ENCODE results near the gene TXNRD3.

The TXNRD3 gene

DNA sequence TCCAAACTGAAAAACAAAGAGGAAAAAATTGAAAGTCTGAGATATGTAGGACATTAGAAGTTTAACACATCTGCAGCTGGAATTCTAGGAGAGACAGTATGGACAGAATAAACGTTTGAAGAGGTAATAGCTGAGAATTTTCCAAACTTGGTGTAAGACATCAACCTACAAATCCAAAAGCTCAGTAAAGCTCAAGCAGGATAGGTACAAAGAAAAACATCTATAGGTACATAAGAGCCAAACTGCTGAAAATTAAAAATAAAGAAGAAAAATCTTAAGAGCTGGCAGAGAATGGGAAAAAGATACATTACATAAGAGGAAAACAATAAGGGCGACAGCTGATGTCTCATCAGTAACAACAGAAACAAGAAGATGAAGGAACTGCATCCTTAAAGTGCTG, 73.4 kb downstream of the TXNRD3 start:
- no peak for DNase-seq

DNA sequence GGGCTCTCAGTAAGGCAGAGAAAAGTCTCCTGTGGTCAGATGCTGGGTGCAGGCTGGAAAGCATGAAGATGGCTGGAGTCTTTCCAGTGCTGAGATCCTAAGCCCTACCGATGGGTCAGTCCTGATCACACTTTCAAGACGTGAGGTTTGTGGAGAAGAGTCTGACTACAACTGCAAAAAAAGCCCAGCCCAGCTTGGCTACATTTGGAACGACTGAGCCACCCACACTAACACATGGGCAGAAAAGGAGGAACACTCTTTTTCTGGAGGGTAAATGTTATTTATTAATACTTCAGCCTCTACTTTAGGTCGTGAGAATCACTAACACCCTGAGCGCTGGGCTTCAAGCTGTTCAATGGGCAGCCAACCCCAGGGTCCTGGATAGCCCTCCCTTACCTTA, 74.2 kb downstream of the TXNRD3 start:
- DNase-seq, result no peak

DNA sequence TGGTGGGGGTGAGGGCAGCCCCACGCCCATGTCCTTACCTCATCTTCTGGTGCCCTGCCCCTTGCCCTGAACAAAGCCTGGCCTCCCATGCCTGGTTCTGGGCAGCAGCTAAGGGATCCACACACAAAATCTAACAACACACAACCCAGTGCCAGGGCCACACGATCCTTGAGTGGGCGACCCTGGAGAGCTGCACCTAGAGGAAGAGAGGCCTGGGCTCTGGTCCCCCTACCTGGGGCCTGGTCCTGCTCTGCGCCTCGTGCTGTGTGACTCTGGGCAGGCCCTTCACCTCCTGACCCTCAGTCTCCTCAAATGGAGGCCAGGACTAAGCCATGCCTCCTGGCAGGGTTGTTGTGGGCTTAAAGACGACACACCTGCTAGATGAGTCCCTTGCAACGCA, 76.2 kb downstream of the TXNRD3 start:
- no peak for DNase-seq

DNA sequence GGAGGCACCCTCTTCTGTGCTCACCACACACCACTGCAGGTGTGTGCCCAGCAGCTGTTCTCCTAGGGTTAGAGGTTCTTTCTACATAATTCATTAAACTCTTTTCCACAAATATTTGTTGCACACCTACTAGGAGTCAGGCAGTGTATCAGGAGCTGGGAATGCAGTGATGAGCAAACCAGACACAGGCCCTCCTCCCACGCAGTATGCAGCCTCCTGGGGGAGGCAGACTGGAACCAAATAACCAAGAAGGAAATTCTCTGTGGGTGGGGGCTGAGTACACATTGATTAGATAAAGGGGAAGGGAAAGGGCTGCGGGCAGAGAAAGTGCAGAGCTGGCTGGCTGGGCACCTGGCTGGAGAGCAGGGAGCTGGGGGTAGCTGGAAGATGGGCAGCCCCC, 77.7 kb downstream of the TXNRD3 start:
- DNase-seq, result no peak

DNA sequence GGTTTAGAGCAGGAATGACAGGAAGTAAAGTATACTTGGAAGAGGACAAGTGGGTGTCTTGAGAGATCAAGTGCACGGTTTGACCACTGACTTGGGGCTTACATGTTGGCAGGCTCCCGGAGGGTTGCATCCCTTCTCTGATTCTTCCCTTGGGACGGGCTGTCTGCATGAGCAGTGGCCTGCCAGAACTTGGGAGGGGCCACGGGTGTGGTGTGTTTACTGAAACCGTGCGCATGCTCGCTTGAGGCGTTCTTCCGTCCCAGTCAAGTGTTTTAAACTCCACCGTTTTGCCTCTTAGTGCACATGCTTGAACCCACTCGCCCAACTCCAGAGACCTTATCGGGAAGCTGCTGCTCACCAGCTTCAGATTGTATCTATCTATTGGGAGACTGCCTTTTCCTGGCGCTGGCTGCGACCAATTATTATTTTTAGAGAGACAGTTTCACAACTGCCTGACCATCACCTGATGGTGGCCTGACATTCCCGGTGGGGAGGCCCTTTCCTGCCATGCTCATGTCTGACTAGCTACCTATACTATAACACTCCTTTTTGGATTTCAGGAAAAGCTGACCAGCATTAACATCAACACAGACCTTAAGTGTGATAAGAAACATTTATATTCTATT, 81.3 kb downstream of the TXNRD3 start:
- DNase-seq, result no peak

DNA sequence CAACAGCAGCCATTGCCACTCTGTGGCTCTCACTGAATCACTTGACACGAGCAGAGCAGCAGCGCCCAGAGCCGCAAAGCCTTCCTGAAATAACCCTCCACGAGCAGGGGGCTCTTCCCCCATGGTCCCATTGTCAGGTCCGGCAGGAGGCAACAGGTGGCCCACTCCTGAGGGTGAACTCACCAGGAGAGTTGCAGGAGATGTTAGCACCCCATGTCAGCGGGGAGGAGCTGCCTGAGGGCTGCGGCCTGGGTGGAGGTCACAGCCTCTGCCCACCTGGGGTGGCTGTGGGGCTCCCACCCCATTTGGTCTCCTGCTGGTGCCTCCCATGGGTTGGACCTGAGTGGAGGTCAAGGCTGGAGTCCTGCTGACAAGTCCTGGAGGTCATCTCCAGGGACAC, 83.8 kb downstream of the TXNRD3 start:
- DNase-seq, result no peak

DNA sequence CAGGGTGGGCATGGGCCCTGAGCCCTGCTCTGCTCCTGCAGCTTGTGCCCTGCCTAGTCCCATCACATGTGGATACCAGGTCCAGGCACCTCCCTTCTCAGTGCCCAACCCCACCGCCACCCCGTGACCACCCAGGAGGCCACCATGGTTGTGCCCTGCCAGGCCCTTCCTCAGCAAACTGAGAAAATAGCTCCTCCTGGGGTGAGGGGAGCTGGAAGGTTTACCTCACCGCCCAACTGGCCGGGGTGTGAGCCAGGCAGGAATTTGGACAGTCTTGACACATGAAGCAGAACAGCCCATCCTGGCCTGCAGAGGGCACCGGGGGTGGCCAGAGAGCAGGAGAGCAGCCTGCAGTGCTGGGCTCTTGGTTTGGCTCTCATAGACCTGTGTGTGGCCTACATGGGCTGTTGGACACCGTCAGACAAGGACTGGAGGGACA, 84.8 kb downstream of the TXNRD3 start:
- DNase-seq, result no peak

DNA sequence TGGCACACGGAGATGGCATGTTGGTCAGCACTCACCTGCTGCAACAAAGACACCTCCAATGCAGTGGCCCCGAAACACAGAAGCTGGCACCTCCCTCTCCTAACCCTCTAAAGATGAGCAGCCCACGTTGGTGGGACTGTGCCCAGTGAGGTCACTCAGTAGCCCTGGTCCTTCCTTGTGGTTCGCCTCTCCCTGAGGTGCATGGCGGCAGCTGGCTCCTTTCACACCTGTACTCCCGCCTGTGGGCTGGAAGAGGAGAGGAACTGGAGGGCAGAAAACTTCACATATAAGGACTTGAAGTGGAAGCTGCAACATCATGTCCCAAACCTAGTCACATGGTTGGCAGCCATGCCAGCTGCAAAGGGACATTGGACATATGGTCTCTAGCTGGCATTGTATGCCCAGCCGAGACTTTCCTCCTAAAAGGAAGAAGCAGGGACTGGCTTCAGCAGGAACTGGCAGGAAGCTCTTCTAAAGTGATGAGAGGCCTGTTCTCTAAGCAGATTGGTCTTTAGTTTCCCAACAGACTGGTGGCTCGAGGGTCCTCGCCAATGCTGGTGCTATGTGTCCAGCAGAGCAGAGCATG, 85.4 kb downstream of the TXNRD3 start:
- no peak for DNase-seq

DNA sequence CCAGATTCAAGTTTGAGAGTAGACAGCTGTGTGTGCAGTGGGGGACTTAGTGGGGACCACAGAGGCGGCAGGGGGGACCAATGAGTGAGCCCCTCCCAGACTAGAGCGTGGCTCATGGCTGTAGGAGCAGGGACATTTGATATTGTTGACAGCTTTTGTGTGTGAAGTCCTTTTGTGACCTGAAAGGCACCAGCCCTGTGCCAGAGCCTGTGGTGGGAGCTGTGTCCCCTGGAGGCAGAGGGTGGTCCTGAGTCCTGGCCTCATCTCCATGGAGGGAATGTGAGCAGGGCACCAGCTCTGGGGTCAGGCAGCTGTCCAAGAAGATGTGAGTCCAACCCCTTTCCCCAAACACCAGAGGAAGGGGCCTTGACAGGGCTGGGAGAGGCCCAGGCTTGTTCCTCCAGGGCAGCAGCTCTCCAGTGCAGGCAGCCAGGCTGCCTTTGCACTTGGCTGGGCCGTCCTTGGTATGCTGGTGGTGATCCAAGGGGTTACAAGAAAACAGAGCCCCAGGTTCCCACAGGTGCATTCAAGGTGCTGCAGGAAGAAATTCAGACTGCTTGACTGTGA, 86.1 kb downstream of the TXNRD3 start:
- no peak for DNase-seq

DNA sequence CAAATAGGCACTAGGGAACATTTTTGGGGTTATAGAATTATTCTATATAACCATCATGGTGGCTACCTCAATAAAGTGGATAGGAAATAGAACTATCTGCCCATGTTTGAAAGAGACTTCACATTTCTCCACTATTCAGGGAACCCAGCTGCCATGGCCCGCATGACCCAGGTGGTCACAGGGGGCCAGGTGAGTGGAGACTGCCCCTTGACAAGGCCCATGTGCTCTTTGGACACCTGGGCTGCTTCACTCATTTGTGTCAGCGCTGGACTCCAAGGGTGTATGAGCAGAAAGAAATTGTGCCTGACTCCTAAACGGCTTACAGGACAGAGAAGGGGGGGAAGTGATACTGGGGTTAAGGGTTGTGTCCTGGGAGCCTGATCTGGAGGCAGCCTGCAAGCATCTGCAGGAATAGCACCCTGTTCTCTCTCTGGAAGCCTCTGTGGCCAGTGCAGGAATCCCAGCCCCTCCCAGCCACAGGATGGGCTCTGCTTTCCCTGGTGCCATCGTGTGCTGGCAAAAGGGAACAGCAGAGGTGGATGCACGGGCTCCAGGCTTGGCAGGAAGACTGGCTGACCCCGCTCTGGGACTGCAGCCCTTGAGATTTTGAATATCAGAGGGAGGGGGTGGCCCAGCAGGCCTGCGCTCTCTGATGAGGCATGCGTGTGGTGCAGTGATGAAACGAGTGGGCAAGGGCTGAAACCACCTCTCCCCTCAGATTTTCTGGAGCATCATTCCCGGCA, 87.1 kb downstream of the TXNRD3 start:
- no peak for DNase-seq

DNA sequence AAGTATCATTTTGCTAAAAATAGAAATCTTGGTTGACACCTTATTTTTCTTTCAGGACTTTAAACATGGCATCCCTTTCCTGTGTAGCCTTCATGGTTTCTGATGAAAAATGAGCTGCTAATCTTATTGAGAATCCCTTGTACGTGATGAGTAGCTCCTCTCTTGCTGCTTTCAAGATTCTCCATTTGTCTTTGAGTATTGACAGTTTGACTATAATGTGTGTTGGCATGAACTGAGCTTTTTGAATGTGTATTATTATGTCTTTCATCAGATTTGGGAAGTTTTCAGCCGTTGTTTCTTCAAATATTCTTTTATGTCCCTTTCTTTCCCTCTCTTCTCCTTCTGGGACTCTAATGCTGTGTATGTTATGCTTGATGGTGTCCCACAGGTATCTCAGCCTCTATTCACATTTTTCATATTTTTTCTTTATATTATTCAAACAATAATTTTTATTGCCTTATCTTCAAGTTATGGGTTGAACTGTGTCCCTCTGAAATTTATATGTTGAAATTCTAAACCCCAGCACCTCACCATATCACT, 92.1 kb downstream of the TXNRD3 start:
- DNase-seq, result no peak

DNA sequence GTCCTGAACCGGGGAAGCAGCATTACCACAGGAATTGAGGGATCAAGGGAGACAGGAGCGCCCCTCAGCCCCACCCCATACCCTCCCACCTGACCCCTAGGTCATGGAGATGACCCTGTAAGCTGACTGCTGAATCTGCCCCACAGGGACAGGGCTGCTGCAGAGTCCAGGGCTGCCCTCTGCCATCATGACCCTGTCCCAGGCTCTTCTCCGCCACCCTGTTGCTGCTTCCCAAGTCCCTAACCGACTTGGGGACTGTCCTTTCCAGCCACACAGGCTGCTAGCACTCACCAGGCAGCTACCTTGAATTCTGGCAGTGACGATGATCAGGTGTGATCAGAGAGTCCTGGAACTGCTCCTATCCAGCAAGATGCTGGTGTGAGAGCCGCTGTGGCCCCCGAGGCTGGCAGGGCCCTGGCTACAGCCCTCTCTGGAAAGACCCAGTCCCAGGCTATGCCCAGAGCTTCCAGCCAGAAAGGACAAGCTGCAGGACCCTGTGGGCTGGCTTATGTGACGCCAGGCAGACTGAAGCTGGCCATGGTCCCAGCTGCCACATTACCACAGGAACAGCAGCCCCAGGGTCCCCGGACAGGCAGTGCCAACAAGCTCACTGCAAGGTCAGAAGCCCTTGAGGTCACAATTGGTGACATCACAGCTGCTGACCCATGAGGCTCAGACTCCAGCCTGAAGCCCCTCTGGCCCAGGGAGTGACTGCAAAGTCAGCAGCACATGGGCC, 96.4 kb downstream of the TXNRD3 start, which contains the start of gene C3orf22:
TSS of gene C3orf22 (minus strand) at position 597 of the 736 bp plus-strand sequence. CDS start 5,542 bp downstream, outside the sequence.
- DNase-seq, result no peak

DNA sequence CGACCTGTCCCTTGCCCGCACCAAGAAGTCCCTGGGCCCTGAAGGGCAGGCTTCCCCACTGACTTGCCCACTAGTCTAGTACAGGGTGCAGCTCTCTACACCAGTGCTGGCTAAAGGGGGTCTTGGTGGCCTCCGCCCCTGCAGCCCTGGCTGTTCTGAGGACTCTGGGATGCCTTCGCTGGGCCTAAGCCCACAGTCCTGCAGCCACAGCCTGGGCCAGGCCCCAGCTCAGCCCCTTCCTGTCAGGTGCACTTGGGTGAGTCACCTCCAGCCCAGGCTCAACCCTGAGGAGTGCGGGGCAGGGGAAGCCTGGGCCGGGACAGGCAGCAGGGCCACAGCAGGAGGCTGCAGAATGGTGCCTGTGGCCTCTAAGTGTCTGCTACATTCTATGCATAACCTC, 97.2 kb downstream of the TXNRD3 start:
- DNase-seq, result no peak

DNA sequence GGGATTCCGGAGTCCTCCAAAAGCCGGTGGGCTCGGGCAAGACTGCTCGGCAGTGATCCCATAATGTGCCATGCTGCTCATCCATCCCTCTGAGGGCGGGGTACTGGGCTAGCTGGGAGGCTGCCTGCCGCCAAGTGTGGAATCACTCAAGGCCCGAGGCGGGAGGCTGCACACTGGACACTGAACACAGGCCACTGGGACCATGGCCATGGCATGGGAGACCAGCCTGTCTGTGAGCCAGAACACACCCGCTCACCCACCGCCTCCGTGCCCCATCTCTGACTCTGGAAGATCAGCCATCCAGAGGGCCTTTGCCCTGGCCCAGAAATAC, 97.5 kb downstream of the TXNRD3 start:
- DNase-seq, result no peak
